ENCODE measurements around the gene C1orf50. TPM values are rescaled to one million over a fixed set of nuclear protein-coding genes. Genes with fewer than 3 reads are reported as not detected.
A peak's percentile ranks its signal among the peaks of the same experiment; 100 is the strongest.

C1orf50 gene
- total and polyA plus RNA-seq, 3 experiments from 2014 or later, result 3.5 to 8.7 (median 5.4) TPM

DNA sequence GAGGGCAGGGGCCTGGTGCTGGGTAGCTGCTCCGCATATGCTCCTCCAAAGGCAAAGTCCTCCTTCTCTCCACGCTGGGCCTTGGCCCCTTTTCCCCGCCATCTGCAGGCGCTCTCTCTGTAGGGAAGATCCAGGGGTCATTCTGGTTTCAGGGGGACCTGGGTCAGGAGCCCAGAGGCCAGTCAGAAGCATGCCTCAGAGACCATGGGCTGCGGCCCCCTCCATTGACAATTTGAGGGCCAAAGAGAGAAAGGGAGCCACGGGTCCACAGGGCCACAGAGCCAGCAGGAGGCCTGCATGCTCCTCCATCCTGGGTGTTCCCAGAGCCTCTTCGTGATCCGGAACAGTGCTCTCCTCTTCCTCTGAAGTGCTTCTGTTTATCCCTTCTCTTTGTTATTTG, 24.9 kb upstream of the C1orf50 start:
- H3K27ac ChIP-seq (ENCODE audit: low read depth, low read length), result no peak overlapping the region
- H3K36me3 ChIP-seq (ENCODE audit: insufficient read depth, low read length), result no peaks in the 10 kb centered on the region
- H3K27me3 Mint-ChIP-seq, result no peaks in the 10 kb centered on the region
- no peaks in the 10 kb centered on the region for H3K27me3 ChIP-seq (ENCODE audit: insufficient read depth, low read length, poor library complexity, severe bottlenecking)
- peaks cover 3% of the 10 kb centered on the region for H3K4me1 ChIP-seq (ENCODE audit: insufficient read depth, low read length)
- no peak for DNase-seq
- no peak overlapping the region for H3K4me3 Mint-ChIP-seq
- H3K4me3 ChIP-seq (ENCODE audit: low read length), result no peak overlapping the region
- H3K36me3 Mint-ChIP-seq, result peaks cover 0 to 16% (median 5%) of the 10 kb centered on the region in 3 donors
- ChIA-PET CTCF (interaction anchor here (1.9 kb wide), 1 partner anchor 25 kb away, joined by 6 read pairs; the partner anchor contains the start of genes C1orf50 and P3H1), POLR2A (no interaction called here)
- peak overlapping the region in 1 of 8 donors; percentile 94 for H3K27ac Mint-ChIP-seq
- peaks cover 0 to 3% (median 2%) of the 10 kb centered on the region in 3 donors for H3K4me1 Mint-ChIP-seq
- no peaks in the 10 kb centered on the region for H3K9me3 ChIP-seq (ENCODE audit: low read length)
- no peaks in the 10 kb centered on the region for H3K9me3 Mint-ChIP-seq

DNA sequence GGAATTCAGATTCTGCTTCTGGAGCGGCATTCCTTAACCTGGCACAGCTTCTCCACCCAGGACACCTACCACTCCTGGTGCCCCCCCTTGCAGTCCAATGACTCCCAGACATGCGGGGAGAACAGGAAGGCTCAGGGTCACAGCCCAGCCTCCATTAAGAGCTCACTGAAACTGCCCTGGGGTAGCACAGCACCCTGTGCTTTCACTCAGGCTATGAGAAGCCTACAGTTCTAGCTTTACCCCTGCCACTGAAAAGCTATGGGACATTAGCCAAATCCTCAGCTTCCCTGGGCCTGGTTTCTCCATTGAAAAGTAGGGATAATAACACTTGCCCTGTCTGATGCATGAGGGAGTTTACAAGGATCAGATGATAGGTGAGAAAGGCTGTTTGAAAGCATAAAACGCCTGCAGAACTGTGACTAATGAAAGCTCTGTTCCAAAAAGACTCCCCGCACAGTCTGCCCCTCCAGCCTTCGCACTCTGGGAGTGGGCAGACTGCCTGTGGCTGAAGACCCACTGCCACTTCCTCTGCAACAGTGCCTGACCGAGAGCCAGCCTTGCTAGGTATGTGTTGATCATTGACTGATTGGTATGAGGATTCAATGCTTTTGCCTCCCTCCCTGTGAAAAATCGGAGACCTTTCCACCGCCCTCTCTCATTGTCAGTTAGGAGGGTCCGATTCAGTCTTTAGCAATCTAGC, 24.3 kb upstream of the C1orf50 start:
- peaks cover 0 to 19% (median 5%) of the 10 kb centered on the region in 3 donors for H3K36me3 Mint-ChIP-seq
- H3K4me1 ChIP-seq (ENCODE audit: insufficient read depth, low read length), result no peaks in the 10 kb centered on the region
- POLR2A ChIA-PET, result no interaction called here
- H3K27me3 Mint-ChIP-seq, result no peaks in the 10 kb centered on the region
- no peaks in the 10 kb centered on the region for H3K4me1 Mint-ChIP-seq
- no peaks in the 10 kb centered on the region for H3K36me3 ChIP-seq (ENCODE audit: insufficient read depth, low read length)
- DNase-seq, result no peak
- H3K4me3 Mint-ChIP-seq, result no peak overlapping the region
- H3K27me3 ChIP-seq (ENCODE audit: insufficient read depth, low read length, poor library complexity, severe bottlenecking), result no peaks in the 10 kb centered on the region
- H3K4me3 ChIP-seq (ENCODE audit: low read length), result no peak overlapping the region
- H3K9me3 ChIP-seq (ENCODE audit: low read length), result no peaks in the 10 kb centered on the region
- H3K27ac ChIP-seq (ENCODE audit: low read depth, low read length), result no peak overlapping the region
- CTCF ChIA-PET, result interaction anchor here (1.9 kb wide), 1 partner anchor 24 kb away, joined by 6 read pairs; the partner anchor contains the start of genes C1orf50 and P3H1
- H3K27ac Mint-ChIP-seq, result peak overlapping the region in 1 of 8 donors; percentile 57
- H3K9me3 Mint-ChIP-seq, result no peaks in the 10 kb centered on the region

DNA sequence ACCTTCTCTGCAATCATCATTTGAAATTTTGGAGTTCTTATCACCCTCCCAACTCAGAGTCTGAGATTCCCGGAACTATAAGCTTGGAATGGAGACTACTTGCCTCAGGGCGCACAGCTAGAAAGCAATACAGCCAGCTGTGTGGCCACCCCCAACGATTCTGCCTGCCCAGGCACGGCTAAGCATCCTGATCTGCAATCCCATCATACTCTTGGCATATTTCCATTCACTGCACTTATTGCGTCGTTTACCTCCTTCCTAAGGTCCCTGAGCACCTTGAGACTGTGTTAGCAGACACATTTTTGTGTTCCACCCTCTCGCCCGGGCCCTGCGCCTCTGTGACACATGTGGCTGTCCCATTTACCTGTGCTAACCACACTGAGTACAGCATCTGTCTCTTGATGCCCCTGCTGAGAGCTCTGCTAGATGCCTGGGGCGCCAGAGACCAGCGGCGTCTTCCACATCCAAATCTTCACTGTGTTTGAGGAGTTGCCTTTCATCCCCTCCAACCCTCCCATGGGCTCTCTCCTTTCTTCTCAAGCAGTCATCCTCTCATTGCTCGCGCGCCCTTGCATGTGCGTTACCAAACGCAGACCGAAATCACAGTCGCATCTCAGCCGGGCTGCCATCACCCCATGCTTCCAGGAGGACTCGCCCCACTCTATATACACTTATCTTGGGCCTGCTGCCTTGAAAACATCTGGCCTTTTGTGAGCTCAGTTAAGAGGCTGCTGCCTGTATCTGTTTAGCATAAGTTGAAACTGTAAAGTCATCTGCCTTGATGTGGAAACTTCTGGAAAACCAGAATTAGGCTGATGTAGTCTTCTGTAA, 23.5 kb upstream of the C1orf50 start:
- Mint-ChIP-seq H3K27me3 (no peaks in the 10 kb centered on the region), H3K9me3 (no peaks in the 10 kb centered on the region), H3K4me3 (no peak overlapping the region), H3K36me3 (peaks cover 0 to 27% (median 5%) of the 10 kb centered on the region in 3 donors), H3K4me1 (no peaks in the 10 kb centered on the region), H3K27ac (peak overlapping the region in 1 of 8 donors; percentile 57)
- ChIA-PET CTCF (interaction anchor here (1.9 kb wide), 1 partner anchor 23 kb away, joined by 6 read pairs; the partner anchor contains the start of genes C1orf50 and P3H1), POLR2A (no interaction called here)
- no peak overlapping the region for H3K27ac ChIP-seq (ENCODE audit: low read depth, low read length)
- H3K9me3 ChIP-seq (ENCODE audit: low read length), result no peaks in the 10 kb centered on the region
- no peak overlapping the region for H3K4me3 ChIP-seq (ENCODE audit: low read length)
- no peaks in the 10 kb centered on the region for H3K4me1 ChIP-seq (ENCODE audit: insufficient read depth, low read length)
- no peaks in the 10 kb centered on the region for H3K27me3 ChIP-seq (ENCODE audit: insufficient read depth, low read length, poor library complexity, severe bottlenecking)
- no peaks in the 10 kb centered on the region for H3K36me3 ChIP-seq (ENCODE audit: insufficient read depth, low read length)
- no peak for DNase-seq

DNA sequence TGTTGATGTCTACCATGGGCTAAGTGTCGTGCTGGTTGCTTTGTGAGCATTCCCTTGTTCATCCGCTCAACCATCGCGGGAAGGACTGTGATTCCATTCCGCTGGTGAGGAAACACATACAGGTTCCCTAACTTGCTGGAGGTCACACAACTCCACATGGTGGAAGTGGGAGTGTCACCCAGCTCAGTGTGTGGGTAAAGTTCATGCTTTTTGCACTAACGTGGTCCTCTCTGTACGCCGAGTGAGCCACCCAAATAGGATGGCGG, 23.0 kb upstream of the C1orf50 start:
- Mint-ChIP-seq H3K4me3 (no peak overlapping the region), H3K36me3 (peaks cover 0 to 32% (median 5%) of the 10 kb centered on the region in 3 donors), H3K27ac (peak overlapping the region in 1 of 8 donors; percentile 68), H3K4me1 (no peaks in the 10 kb centered on the region), H3K27me3 (no peaks in the 10 kb centered on the region), H3K9me3 (no peaks in the 10 kb centered on the region)
- no peak for DNase-seq
- CTCF ChIA-PET, result interaction anchor here (1.9 kb wide), 1 partner anchor 23 kb away, joined by 6 read pairs; the partner anchor contains the start of genes C1orf50 and P3H1
- Histone ChIP-seq H3K4me3 (ENCODE audit: low read length) (no peak overlapping the region), H3K4me1 (ENCODE audit: insufficient read depth, low read length) (no peaks in the 10 kb centered on the region), H3K9me3 (ENCODE audit: low read length) (no peaks in the 10 kb centered on the region), H3K27ac (ENCODE audit: low read depth, low read length) (no peak overlapping the region), H3K36me3 (ENCODE audit: insufficient read depth, low read length) (peaks cover 3% of the 10 kb centered on the region), H3K27me3 (ENCODE audit: insufficient read depth, low read length, poor library complexity, severe bottlenecking) (no peaks in the 10 kb centered on the region)
- POLR2A ChIA-PET, result no interaction called here

DNA sequence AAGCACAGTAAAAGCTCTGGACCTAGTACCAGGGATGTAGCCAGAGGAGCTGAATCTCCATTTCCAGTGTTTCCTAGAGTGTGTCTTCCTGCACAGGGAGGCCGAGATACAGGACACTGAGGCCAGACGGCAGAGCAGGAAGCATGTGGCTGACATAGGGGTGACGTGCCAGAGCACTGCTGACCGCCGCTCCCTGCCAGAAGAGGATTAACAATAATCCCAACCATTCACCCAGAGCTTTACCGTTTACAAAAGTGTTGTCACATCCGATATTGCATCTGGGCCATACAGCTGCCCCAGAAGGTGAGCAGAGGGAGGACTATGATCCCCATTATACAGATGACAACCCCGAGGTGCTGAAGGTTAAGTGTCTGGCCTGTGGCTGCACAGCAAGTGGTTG, 21.2 kb upstream of the C1orf50 start:
- Mint-ChIP-seq H3K27ac (no peak overlapping the region), H3K9me3 (no peaks in the 10 kb centered on the region), H3K27me3 (no peaks in the 10 kb centered on the region), H3K36me3 (peaks cover 5 to 45% (median 14%) of the 10 kb centered on the region in 3 donors), H3K4me3 (no peak overlapping the region), H3K4me1 (no peaks in the 10 kb centered on the region)
- no peak for DNase-seq
- POLR2A ChIA-PET, result no interaction called here
- Histone ChIP-seq H3K4me3 (ENCODE audit: low read length) (no peak overlapping the region), H3K36me3 (ENCODE audit: insufficient read depth, low read length) (peaks cover 12% of the 10 kb centered on the region), H3K27ac (ENCODE audit: low read depth, low read length) (no peak overlapping the region), H3K4me1 (ENCODE audit: insufficient read depth, low read length) (no peaks in the 10 kb centered on the region), H3K9me3 (ENCODE audit: low read length) (no peaks in the 10 kb centered on the region), H3K27me3 (ENCODE audit: insufficient read depth, low read length, poor library complexity, severe bottlenecking) (no peaks in the 10 kb centered on the region)
- CTCF ChIA-PET, result interaction anchor here (1.0 to 2.0 kb wide), 4 partner anchors 169 to 328 kb away, joined by 3 to 10 read pairs (median 4); no protein-coding TSS in a partner anchor

DNA sequence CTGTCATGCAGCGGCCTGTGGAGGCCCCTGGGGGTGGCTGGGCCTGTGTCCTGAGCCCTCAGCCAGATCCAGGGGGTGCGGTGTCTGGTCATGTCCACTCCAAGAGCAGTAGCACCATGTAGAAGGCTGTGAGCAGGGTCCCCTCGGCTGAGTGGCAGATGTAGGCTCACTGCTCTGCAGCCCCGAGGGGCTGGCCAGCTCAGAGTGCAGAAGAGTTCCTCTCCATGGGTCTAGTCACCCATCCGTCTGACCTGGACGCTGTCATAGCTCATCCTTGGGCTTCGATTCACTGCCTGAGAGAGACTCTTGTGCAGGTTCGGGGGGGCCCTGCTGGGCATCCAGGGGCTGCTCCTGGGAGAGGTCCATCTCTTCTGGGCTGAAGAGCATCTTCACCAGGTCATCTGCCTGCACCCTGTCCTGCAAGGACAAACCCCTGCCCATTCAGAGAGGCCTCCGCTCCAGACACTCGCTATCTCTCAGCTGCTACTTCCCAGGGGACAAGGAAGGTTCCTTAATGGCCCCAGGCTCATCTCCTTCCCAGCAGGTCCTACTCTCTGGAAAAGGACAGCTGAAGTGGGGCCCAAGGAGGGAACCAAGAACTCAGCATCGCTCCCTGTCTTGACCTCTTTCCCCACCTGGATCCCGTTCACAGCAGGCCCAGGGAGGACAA, 20.5 kb upstream of the C1orf50 start:
- H3K36me3 ChIP-seq (ENCODE audit: insufficient read depth, low read length), result peaks cover 12% of the 10 kb centered on the region
- POLR2A ChIA-PET, result no interaction called here
- H3K27me3 ChIP-seq (ENCODE audit: insufficient read depth, low read length, poor library complexity, severe bottlenecking), result no peaks in the 10 kb centered on the region
- Mint-ChIP-seq H3K36me3 (peaks cover 6 to 47% (median 16%) of the 10 kb centered on the region in 3 donors), H3K4me1 (no peaks in the 10 kb centered on the region), H3K27me3 (no peaks in the 10 kb centered on the region), H3K9me3 (peaks cover 0 to 1% (median 0%) of the 10 kb centered on the region in 5 donors), H3K4me3 (no peak overlapping the region), H3K27ac (peak overlapping the region in 1 of 8 donors; percentile 65)
- no peaks in the 10 kb centered on the region for H3K4me1 ChIP-seq (ENCODE audit: insufficient read depth, low read length)
- no peak for DNase-seq
- no peaks in the 10 kb centered on the region for H3K9me3 ChIP-seq (ENCODE audit: low read length)
- no peak overlapping the region for H3K4me3 ChIP-seq (ENCODE audit: low read length)
- CTCF ChIA-PET, result interaction anchor here (0.7 to 2.0 kb wide), 8 partner anchors 11 to 402 kb away, joined by 3 to 10 read pairs (median 3); partner anchors contain the start of gene C1orf50
- H3K27ac ChIP-seq (ENCODE audit: low read depth, low read length), result no peak overlapping the region

DNA sequence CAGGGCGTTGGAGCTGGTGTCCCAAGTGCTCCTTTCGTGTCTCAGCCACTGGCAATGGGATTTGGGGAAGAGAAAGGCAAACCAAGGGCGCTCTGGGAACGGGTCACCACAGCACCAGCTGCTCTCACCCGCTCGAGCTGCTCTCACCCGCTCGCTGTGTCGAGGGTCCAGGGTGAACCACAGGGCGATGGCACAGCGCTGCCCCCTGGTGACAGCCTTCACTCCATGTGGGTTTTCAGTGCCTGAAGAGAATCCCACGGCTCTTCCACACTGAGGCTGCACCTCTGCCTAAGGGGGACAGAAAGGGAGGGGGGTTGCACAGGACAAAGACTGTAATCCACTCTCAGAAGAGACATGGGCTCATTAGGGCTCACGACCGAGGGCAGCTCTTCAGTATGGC, 19.9 kb upstream of the C1orf50 start:
- no peak overlapping the region for H3K4me3 Mint-ChIP-seq
- Histone ChIP-seq H3K9me3 (ENCODE audit: low read length) (no peaks in the 10 kb centered on the region), H3K36me3 (ENCODE audit: insufficient read depth, low read length) (peaks cover 17% of the 10 kb centered on the region), H3K4me1 (ENCODE audit: insufficient read depth, low read length) (no peaks in the 10 kb centered on the region), H3K27ac (ENCODE audit: low read depth, low read length) (no peak overlapping the region), H3K4me3 (ENCODE audit: low read length) (no peak overlapping the region), H3K27me3 (ENCODE audit: insufficient read depth, low read length, poor library complexity, severe bottlenecking) (no peaks in the 10 kb centered on the region)
- H3K36me3 Mint-ChIP-seq, result peaks cover 12 to 52% (median 20%) of the 10 kb centered on the region in 3 donors
- H3K9me3 Mint-ChIP-seq, result peaks cover 0 to 2% (median 0%) of the 10 kb centered on the region in 5 donors
- H3K4me1 Mint-ChIP-seq, result no peaks in the 10 kb centered on the region
- no peaks in the 10 kb centered on the region for H3K27me3 Mint-ChIP-seq
- H3K27ac Mint-ChIP-seq, result peak overlapping the region in 1 of 8 donors; percentile 65
- POLR2A ChIA-PET, result no interaction called here
- peak; percentile 16 to 63 (median 33) for DNase-seq
- CTCF ChIA-PET, result interaction anchor here (0.7 to 2.0 kb wide), 7 partner anchors 11 to 403 kb away, joined by 3 to 10 read pairs (median 3); partner anchors contain the start of gene C1orf50

Measured in CD8-positive, alpha-beta memory T cell (primary cell).